Stimulated activated CD4-positive, alpha-beta T cell treated with anti-CD3 and anti-CD28 coated beads, Interleukin-1b, Interleukin-23, amount 100 ng/mL, for 48 hours (primary cell): ENCODE measurements around the gene AP4B1.

Experiments used
- DNase-seq: peaks from one replicate; pipeline ENCODE4 v3.0.0-alpha.2; 2020

Gene AP4B1

DNA sequence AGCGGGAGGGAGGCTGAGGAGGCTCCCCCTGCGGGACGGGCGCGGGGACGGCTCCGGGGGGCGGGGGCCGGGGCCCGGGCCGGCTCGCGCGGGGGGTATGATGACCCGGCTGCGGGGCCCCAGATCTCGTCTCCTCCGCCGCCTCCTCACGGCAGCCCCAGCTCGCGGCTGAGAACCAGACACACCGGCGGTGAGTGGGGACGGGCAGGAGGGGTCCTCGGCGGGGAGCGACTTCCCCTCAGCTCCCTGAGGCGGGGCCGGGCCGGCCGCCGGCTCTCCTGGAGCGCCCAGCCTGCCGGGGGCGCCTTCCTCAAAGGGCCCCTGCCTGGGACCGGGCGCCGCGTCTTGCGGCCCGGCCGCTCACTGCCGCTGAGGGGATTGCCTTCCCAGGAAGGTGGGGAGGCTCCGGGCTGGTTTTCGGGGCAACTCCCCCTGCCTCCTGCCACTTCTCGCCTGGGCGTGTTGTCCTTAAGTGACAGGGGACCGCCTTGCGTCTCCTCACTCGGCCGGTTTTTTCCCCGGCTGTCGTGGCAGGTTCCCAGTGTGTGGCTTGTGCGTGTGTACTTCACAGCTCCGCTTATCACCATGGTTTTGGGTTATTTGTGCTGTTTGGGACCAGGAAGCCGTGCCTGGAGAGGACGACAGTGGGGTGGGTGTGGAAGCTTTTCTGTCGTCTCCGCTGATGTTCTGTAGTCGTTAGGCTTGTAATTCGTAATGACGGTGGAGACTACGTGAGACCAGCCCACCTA lies 25.3 kb upstream of the AP4B1 start:
- peak; percentile 65 for DNase-seq

GRCh38 chr1:113928941-113929749 lies 24.5 kb upstream of the AP4B1 start, which contains the start of gene HIPK1:
TSS of gene HIPK1 (plus strand) at chr1:113929324.
- DNase-seq = peak; percentile 92

- DNase-seq = no peak
These were observed 23.8 kb upstream of the AP4B1 start for GRCh38 chr1:113928187-113928930.

DNA sequence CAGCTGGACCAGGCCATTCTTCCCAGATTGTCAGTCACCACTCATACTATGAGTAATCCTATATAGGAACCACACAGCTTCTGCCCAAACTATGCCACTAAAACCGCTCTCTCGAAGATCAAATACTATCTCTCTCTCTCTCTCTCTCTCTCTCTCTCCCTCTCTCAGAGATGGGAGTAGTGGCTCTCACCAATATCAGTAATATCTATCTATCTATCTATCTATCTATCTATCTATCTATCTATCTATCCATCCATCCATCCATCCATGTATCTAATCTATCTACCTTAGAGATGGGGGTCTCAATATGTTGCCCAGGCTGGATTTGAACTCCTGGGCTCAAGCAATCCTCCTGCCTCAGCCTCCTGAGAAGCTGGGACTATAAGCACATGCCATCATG lies 19.9 kb upstream of the AP4B1 start:
- DNase-seq = no peak

GRCh38 chr1:113922957-113923356 lies 18.4 kb upstream of the AP4B1 start:
- no peak for DNase-seq

GRCh38 chr1:113918243-113918642 lies 13.6 kb upstream of the AP4B1 start:
- no peak for DNase-seq

GRCh38 chr1:113917400-113918082 lies 12.9 kb upstream of the AP4B1 start:
- DNase-seq = no peak

- DNase-seq = no peak
These were observed 12.4 kb upstream of the AP4B1 start for GRCh38 chr1:113916974-113917373.

DNA sequence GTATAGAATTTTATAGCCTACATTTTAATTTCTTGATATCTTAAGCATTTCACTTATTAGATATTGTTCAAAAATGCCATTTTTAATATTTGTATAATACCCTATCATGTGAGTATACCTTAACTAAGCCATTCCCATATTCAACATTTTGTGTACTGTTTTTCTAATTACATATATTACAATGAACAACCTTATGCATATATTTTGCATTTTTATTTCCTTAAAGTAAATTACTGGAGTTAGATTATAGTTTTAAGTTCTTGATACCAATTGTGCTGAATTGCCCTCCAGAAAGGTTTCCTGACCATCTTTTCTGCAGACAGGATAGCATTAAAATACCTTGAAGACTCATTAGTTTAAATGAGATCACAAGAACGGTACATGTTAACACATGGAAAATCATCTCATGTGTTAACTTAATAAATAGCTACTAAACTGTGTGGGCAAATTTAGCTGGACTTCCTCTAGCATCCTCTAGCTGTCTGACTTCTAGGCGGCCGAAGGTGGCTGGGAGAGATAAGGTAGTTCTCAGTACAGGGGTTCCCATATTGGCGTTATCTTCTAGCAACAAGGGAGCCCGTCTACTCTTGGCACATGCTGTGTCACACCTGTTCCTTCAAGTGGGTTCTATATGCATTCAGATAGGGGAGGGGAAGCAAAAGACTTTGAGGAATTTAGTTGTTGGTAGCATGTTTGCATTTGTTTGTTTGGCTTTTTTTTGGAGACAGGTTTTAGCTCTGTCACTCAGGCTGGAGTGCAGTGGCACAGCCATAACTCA lies 9.5 kb upstream of the AP4B1 start:
- DNase-seq = no peak

- DNase-seq = no peak
These were observed 8.7 kb upstream of the AP4B1 start for GRCh38 chr1:113913312-113913668.

GRCh38 chr1:113912594-113913311 lies 8.2 kb upstream of the AP4B1 start:
- DNase-seq = no peak

DNA sequence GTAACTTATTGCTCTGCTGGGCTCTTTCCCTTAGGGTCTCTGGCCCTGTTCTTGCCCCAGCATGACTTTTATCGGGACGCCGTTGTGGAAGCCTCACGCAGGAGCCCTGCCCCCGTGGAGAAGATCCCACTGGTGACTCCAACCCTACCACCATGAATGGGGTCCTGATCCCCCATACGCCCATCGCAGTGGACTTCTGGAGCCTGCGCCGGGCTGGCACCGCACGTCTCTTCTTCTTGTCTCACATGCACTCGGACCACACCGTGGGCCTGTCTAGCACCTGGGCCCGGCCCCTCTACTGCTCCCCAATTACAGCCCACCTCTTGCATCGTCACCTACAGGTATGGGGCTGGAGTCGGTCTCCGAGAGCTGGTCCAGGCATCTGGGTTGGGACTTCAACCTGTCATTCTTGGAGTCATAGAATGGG lies 849 bp upstream of the AP4B1 start:
- peak; percentile 20 for DNase-seq

DNA sequence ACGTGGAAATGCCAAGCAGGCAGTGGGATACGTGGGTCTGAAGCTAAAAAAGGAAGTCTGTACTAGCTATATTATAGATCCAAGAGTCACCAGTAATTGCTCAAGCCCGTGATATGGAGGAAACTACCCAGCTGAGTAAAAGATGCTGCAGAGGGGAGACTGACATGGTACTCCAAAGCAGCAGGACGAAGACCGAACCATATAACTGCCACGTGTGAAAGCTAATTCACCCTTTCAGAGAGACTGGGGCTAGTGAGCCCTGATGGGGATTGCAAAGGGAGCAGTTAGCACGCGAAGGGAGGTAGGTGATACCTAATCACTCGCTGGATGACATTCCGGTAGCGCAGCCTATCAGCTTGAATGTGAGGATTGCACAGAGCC lies 316 bp downstream of the AP4B1 start:
- no peak for DNase-seq

GRCh38 chr1:113903501-113904292 lies 902 bp downstream of the AP4B1 start:
- DNase-seq = no peak

DNA sequence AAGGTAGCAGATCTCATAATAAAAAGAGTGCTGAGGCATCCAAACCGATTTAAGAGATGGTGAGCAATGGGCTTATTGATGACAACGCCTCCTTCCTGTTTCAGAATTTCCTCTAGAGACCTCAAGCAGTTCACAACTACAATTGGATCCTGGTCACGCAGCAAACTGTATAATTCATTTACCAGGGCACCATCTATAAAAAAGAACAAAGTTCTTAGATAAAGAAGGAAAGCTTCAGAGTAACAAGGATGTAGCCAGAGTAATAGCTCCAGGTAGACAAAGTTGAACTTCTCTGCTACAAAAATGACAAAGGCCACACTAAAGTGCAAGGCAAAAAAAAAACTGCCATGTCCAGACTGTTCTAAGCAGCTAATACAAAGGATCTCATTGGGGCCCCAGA lies 3.4 kb downstream of the AP4B1 start:
- DNase-seq = no peak

- no peak for DNase-seq
These were observed 5.5 kb downstream of the AP4B1 start for GRCh38 chr1:113899111-113899510.

DNA sequence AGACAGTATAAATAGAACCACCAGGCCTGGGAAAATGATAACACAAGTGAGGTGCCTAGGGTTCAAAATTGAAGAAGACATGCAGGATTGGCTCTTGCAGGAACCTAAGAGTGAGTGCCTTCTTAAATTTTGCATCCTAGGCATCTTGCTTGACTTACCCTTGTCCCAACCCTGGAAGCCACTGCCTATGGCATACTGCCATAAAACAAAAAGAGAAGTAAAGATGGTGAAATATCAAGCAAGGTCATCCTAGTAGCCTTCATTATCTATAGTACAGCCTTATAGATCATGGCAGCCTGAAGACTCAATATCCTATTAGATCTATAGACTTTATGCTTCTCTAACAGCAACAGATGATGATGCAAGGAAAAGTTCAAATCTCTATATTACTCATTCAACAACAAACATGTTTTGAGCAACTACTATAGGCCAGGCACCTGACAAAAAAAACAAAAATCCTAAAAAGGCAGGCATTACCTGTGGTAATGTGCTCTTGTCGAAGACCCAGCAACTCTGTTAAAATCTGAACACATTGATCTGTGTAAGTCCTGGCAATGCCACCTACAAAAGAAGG lies 6.3 kb downstream of the AP4B1 start:
- no peak for DNase-seq

GRCh38 chr1:113895961-113896360 lies 8.6 kb downstream of the AP4B1 start:
- no peak for DNase-seq

GRCh38 chr1:113895098-113895497 lies 9.5 kb downstream of the AP4B1 start:
- no peak for DNase-seq

- DNase-seq = no peak
These were observed 11.3 kb downstream of the AP4B1 start for GRCh38 chr1:113893267-113893666.
